ENCODE measurements around the gene TAF3.

Gene TAF3

GRCh38 chr10:7906128-7906527 is 87.8 kb downstream of the TAF3 start:
- Histone ChIP-seq H3K9me3 (ENCODE audit: insufficient read depth, low read length, severe bottlenecking) (no peaks in the 10 kb centered on the region), H3K27ac (ENCODE audit: low read length) (no peak overlapping the region), H3K9ac (ENCODE audit: low read depth, low read length) (no peak overlapping the region), H3K36me3 (ENCODE audit: insufficient read depth, low read length) (no peaks in the 10 kb centered on the region), H3K4me2 (ENCODE audit: insufficient read depth, low read length) (no peak overlapping the region), H3K4me1 (ENCODE audit: insufficient read depth, low read length) (peaks cover 7% of the 10 kb centered on the region; the same call in 1 of the 2 replicates), H4K20me1 (ENCODE audit: insufficient read depth, low read length) (peaks cover 46% of the 10 kb centered on the region), H2AFZ (ENCODE audit: low read depth, low read length) (no peak overlapping the region), H3K4me3 (ENCODE audit: low read depth in 1 of 2, low read length in 2 of 2) (no peak overlapping the region), H3K79me2 (ENCODE audit: insufficient read depth, low read length) (peaks cover 14% of the 10 kb centered on the region; the same call in 1 of the 2 replicates), H3K27me3 (ENCODE audit: insufficient read depth, low read length, poor library complexity) (no peaks in the 10 kb centered on the region)
- ATAC-seq (ENCODE audit: insufficient read depth, low read depth), result no peak
- TF ChIP-seq EZH2 (IDR thresholded peaks at IDR 0.05; ENCODE audit: borderline replicate concordance, low read depth, low read length, severe bottlenecking) (no peak), CTCF (IDR thresholded peaks at IDR 0.05; ENCODE audit: borderline replicate concordance, extremely low read depth, low read length, poor library complexity, severe bottlenecking) (no peak)
- no peak for DNase-seq

GRCh38 chr10:7908541-7909210 is 90.4 kb downstream of the TAF3 start:
- Histone ChIP-seq H3K79me2 (ENCODE audit: insufficient read depth, low read length) (0 out of 2 replicates have a peak, but pooled peaks cover 8% of the 10 kb centered on the region), H3K4me3 (ENCODE audit: low read depth in 1 of 2, low read length in 2 of 2) (no peak overlapping the region), H3K9ac (ENCODE audit: low read depth, low read length) (no peak overlapping the region), H3K27me3 (ENCODE audit: insufficient read depth, low read length, poor library complexity) (no peaks in the 10 kb centered on the region), H2AFZ (ENCODE audit: low read depth, low read length) (no peak overlapping the region), H3K4me1 (ENCODE audit: insufficient read depth, low read length) (peaks cover 10% of the 10 kb centered on the region; the same call in 1 of the 2 replicates), H3K36me3 (ENCODE audit: insufficient read depth, low read length) (no peaks in the 10 kb centered on the region), H4K20me1 (ENCODE audit: insufficient read depth, low read length) (peaks cover 47% of the 10 kb centered on the region), H3K4me2 (ENCODE audit: insufficient read depth, low read length) (no peak overlapping the region), H3K9me3 (ENCODE audit: insufficient read depth, low read length, severe bottlenecking) (no peaks in the 10 kb centered on the region), H3K27ac (ENCODE audit: low read length) (no peak overlapping the region)
- TF ChIP-seq EZH2 (IDR thresholded peaks at IDR 0.05; ENCODE audit: borderline replicate concordance, low read depth, low read length, severe bottlenecking) (no peak), CTCF (IDR thresholded peaks at IDR 0.05; ENCODE audit: borderline replicate concordance, extremely low read depth, low read length, poor library complexity, severe bottlenecking) (no peak)
- ATAC-seq (ENCODE audit: insufficient read depth, low read depth) (peak; percentile 92), DNase-seq (peak; percentile 54)

GRCh38 chr10:7913126-7913872 is 95.0 kb downstream of the TAF3 start:
- Histone ChIP-seq H3K27ac (ENCODE audit: low read length) (no peak overlapping the region), H3K4me2 (ENCODE audit: insufficient read depth, low read length) (no peak overlapping the region), H3K9ac (ENCODE audit: low read depth, low read length) (no peak overlapping the region), H3K9me3 (ENCODE audit: insufficient read depth, low read length, severe bottlenecking) (no peaks in the 10 kb centered on the region), H3K4me1 (ENCODE audit: insufficient read depth, low read length) (peaks cover 6% of the 10 kb centered on the region; the same call in 1 of the 2 replicates), H3K27me3 (ENCODE audit: insufficient read depth, low read length, poor library complexity) (no peaks in the 10 kb centered on the region), H3K79me2 (ENCODE audit: insufficient read depth, low read length) (peaks cover 9% of the 10 kb centered on the region; the same call in 1 of the 2 replicates), H2AFZ (ENCODE audit: low read depth, low read length) (no peak overlapping the region), H3K4me3 (ENCODE audit: low read depth in 1 of 2, low read length in 2 of 2) (no peak overlapping the region), H3K36me3 (ENCODE audit: insufficient read depth, low read length) (no peaks in the 10 kb centered on the region), H4K20me1 (ENCODE audit: insufficient read depth, low read length) (peaks cover 32% of the 10 kb centered on the region)
- DNase-seq (no peak), ATAC-seq (ENCODE audit: insufficient read depth, low read depth) (no peak)
- no peak for TF ChIP-seq EZH2 (IDR thresholded peaks at IDR 0.05; ENCODE audit: borderline replicate concordance, low read depth, low read length, severe bottlenecking)
- no peak for TF ChIP-seq CTCF (IDR thresholded peaks at IDR 0.05; ENCODE audit: borderline replicate concordance, extremely low read depth, low read length, poor library complexity, severe bottlenecking)

Measured in DND-41 (cell line).